Dermis microvascular lymphatic vessel endothelial cell (primary cell): ENCODE measurements around the gene CD6. TPM values are rescaled to one million over a fixed set of nuclear protein-coding genes. Genes with fewer than 3 reads are reported as not detected.
A peak's percentile ranks its signal among the peaks of the same experiment; 100 is the strongest.

Experiments
- DNase-seq, 2 donors: peaks; one replicate each; pipeline versions ENCODE4 v3.0.0 to v3.0.0-alpha.2; 2010; ENCODE audit warnings: low read depth in 2 of 2
- total RNA-seq: library from RNA; depleted of rRNA; stranded (reverse); fragments of >200 nt; gene quantifications from 2 replicates; pipeline ENCODE4 v1.2.1, GENCODE V29; 2014

CD6 gene
- total RNA-seq, 1 donor from 2014 or later: 0.13 TPM

GRCh38 chr11:61026121-61027031 lies 54.9 kb downstream of the CD6 start:
- DNase-seq: peak in 1 of 2 donors; percentile 10

GRCh38 chr11:61027141-61027840 lies 55.8 kb downstream of the CD6 start:
- DNase-seq: no peak

DNA sequence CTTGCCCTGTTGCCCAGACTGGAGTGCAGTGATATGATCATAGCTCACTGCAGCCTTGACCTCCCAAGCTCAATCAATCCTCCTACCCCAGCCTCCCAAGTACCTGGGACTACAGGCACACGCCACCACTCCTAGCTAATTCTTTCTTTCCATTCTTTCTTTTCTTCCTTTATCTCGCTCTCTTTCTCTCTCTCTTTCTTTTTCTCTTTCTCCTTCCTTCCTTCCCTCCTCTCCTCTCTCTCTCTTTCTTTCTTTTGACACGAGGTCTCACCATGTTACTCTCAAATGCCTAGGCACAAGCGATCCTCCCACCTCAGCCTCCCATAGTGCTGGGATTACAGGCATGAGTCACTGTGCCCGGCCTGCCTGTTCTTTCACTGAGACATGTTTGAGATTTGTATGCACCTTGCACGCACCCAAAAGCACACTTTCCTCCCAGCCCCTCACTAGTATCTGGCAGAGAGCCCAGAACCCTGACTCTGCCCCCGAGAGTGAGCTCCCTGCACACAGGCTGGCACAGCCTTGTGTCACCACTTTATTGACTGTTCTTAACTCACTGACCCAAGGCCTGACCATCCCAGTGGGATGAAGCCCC lies 56.8 kb downstream of the CD6 start:
- DNase-seq: no peak

DNA sequence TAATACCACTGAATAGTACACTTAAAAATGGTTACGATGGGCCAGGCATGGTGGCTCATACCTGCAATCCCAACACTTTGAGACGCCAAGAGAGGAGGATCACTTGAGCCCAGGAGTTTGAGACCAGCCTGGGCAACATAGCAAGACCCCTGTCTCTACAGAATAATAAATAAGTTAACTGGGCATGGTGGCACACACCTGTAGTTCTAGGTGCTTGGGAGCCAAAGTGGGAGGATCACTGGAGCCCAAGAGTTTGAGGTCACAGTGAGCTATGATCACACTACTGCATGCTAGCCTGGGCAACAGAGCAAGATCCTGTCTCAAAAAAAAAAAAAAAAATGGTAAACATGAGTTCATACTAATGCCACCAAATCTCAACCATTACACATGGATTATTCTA lies 61.3 kb downstream of the CD6 start:
- DNase-seq: no peak

DNA sequence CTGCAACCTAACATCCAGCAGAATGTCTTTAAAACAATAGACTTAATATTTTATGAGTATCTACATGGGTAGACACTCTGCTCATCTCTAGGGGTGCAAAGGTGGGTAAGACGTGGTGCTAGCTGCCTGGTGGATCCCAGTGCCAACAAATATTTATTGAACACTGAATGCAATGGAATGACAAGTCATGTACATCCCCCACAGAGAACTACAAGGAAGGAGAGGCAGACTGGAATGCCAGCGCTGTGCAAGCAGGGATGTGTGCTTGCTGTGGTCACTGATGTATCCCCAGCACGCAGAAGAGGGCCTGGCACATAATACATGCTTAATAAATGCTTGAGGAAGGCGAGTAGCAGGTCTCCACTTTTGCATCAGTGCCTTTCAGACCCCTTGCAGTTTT lies 61.9 kb downstream of the CD6 start:
- no peak for DNase-seq

- DNase-seq: no peak
Observed at GRCh38 chr11:61034111-61034510, 62.6 kb downstream of the CD6 start.

- DNase-seq: no peak
Observed at GRCh38 chr11:61034704-61035525, 63.4 kb downstream of the CD6 start.

GRCh38 chr11:61035526-61035835 lies 64.0 kb downstream of the CD6 start:
- no peak for DNase-seq

- no peak for DNase-seq
Observed at GRCh38 chr11:61037441-61038093, 66.1 kb downstream of the CD6 start.

DNA sequence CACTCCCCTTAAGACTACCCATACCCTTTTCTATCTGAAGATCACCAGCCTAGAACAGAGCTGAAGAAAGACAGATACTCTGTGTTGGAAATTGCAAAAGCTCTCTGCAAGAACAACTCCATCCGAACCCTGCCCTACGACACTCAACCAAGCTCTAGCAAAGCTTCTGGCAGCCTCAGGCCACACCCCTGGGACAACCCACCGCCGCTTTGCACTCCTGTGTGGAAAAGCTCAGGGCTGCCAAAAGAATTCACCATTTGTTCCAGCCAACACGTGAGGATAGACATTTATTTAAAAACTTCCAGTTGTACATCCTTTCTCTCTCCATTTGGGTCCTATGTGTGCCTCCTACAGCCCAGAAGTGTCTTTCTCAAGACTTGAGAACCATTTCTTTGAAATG lies 68.4 kb downstream of the CD6 start:
- DNase-seq: no peak

DNA sequence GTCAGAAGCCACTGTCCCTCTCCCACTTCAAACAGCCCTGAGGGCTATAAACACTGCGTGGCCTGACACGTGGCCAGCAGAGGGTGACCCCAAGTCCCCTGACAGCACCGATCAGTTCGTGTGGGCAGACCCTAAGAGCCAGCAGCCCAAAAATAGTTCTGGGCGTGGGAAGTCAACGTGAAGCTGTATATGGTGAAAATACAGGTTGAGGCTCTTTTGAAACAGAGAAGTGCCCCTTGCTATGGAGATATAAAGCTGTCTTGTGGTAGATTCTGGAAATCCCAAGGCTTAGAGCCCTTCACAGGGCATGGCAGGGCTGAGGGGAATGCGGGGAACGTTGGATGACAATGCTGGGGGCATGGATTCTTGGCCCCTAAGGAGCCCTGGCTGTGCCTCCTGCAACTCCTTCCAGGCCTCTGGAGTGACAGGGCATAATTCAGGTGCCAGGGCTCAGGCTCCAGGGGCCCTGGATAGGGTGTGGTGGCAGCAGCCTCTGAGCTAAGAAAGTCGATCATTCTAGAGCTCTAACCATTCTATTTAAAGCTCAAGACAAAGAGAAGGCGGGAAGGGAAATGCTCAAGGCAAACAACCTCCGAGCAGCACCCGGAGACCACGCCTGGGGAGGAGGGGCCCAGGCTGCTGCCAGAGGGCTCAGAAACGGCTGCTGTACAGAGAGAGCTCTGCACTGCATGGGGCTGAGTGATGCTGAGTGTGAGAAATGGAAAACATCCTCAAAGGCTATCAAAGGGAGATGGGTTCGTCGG lies 70.5 kb downstream of the CD6 start:
- no peak for DNase-seq

DNA sequence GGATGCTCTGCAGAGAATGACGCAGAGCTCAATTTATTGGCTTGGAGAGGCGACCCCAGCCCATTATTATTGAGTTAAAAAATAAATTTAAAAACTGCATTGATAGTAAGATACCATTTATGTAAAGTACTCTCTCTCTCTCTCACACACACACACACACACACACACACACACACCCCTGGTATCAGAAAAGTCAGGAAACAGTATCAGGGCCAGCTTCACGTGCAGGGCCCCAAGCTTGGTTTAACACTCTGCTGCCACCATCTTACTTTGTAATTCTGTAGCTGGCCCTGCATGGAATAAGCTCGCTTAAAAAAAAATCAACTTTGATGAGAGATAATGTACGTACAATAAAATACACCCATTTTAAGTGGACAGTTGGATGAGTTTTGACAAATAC lies 71.1 kb downstream of the CD6 start:
- no peak for DNase-seq

GRCh38 chr11:61042961-61043540 lies 71.6 kb downstream of the CD6 start:
- no peak for DNase-seq

GRCh38 chr11:61045271-61045670 lies 73.8 kb downstream of the CD6 start:
- no peak for DNase-seq

GRCh38 chr11:61046833-61047232 lies 75.4 kb downstream of the CD6 start:
- no peak for DNase-seq

DNA sequence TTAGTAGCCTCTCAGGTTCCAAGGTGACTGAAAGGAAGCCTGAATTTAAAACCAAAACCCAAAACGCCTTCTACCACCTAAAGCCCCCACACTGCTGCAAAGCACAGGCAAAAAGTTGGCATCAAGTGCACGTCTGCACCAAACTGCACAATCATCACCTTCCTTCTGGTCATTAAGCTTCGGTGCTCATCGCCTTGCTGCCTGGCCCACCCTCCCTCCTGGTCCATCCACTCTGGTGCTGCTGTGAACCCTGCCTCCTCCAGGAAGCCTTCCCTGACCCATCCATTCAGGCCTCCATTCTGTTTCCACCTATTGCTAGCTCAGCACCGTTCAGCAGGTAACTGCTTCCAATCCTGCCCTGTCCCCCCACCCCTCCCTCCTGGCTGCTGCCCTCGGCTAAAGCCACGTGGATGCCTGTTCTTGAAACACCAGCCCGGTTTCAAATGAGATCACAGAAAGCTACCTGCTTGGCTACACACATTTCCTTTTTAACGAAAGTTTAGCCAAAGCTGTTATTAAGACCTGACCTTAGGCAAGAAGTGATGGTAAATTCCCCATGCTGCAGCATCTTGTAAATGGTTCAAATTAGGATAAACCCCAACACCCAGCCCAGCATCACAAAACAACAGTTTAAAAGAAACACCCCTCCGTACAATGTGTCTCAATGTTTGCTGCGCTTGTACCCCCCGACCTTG lies 77.0 kb downstream of the CD6 start:
- no peak for DNase-seq

GRCh38 chr11:61049063-61049377 lies 77.5 kb downstream of the CD6 start:
- DNase-seq: no peak

GRCh38 chr11:61049859-61050258 lies 78.4 kb downstream of the CD6 start:
- no peak for DNase-seq

DNA sequence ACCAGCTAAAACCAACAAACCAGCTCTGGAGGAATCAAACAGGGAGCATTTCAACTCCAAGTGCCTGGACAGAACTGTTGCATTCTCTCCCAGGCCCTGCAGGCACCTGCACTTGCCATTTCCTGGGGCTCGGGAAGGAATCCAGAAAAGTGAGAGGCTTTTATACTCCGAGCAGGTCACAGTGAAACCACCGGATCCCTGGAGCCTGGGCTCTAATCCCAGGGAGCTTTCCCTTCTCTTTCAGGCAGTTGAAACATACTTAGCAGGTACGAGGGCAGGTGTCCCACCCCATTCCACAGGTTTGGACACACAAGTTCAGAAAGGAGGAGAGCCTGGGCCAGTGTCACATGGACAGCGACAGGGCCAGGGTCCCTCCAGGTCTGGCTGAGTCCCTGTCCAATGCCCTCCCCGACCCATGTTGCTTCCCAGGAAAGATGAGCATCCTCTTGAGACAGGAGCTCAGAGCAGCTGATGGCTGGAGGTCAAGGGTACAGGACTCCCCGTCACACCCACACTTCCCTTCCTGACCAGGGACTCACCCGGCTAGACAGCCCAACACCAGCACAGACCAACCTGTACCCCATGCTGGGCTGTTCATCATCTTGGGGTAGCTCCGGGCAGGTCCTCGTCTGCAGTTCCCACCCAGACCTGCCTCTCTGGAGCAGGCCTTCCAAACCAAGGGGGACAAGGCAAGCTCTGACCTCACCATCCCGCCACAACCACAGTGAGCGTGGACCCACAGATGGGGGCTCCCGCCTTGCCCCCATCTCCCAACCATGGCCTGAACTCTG lies 80.9 kb downstream of the CD6 start:
- DNase-seq: no peak
